CD8-positive, alpha-beta memory T cell (primary cell): ENCODE measurements around the gene TMEM63A. TPM values are rescaled to one million over a fixed set of nuclear protein-coding genes. Genes with fewer than 3 reads are reported as not detected.
A peak's percentile ranks its signal among the peaks of the same experiment; 100 is the strongest.
"Not testable (repeated sequence)": the region's sequence is repeated elsewhere in the genome, so short reads cannot be mapped to it uniquely, and the experiment has no call there.

ENCODE experiments used
- CTCF ChIA-PET: fragments of 350-600 bp; sonication (Branson Sonifier 250); formaldehyde crosslinking; loops from one replicate; lab custom pipeline; 2021; ENCODE audit warnings: antibody characterized with exemption; lab: Charles Lee
- POLR2A ChIA-PET: fragments of 350-600 bp; sonication (Branson Sonifier 250); formaldehyde crosslinking; loops from one replicate; lab custom pipeline; 2021; ENCODE audit warnings: antibody characterized with exemption; lab: Charles Lee
- DNase-seq, 5 donors: peaks; one replicate each; pipeline versions ENCODE4 v3.0.0 to v3.0.0-alpha.2; 2020 to 2022; ENCODE audit warnings: mixed read lengths in 1 of 5
- H3K27ac ChIP-seq: one replicate; pipeline ENCODE4 v1.7.0; 2013; ENCODE audit warnings: low read depth, mild to moderate bottlenecking, low read length, moderate library complexity
- H3K27me3 ChIP-seq: 2 replicates; pipeline ENCODE4 v1.7.0; 2013; ENCODE audit warnings: low read length, mild to moderate bottlenecking; ENCODE audit not compliant: insufficient read depth, poor library complexity, severe bottlenecking
- H3K36me3 ChIP-seq: 2 replicates; pipeline ENCODE4 v1.7.0; 2013; ENCODE audit warnings: mild to moderate bottlenecking, low read length, moderate library complexity; ENCODE audit not compliant: insufficient read depth
- H3K4me1 ChIP-seq: 2 replicates; pipeline ENCODE4 v1.7.0; 2013; ENCODE audit warnings: mild to moderate bottlenecking, low read length, moderate library complexity; ENCODE audit not compliant: insufficient read depth
- H3K4me3 ChIP-seq: 2 replicates; pipeline ENCODE4 v1.7.0; 2013; ENCODE audit warnings: mild to moderate bottlenecking, low read length
- H3K9me3 ChIP-seq: 2 replicates; pipeline ENCODE4 v1.7.0; 2013; ENCODE audit warnings: mild to moderate bottlenecking, low read length
- H3K27ac Mint-ChIP-seq, 8 donors: one replicate each; pipeline ENCODE4 v1.8.0; 2020 to 2021; ENCODE audit warnings: mixed read lengths in 8 of 8, mild to moderate bottlenecking in 6 of 8, inconsistent platforms in 3 of 8, moderate library complexity in 3 of 8
- H3K27me3 Mint-ChIP-seq, 2 donors: one replicate each; pipeline ENCODE4 v1.8.0; 2020 to 2021; ENCODE audit warnings: mixed read lengths in 2 of 2, mild to moderate bottlenecking in 1 of 2, moderate library complexity in 1 of 2
- H3K36me3 Mint-ChIP-seq, 3 donors: one replicate each; pipeline ENCODE4 v1.8.0; 2020 to 2021; ENCODE audit warnings: mixed read lengths in 3 of 3, inconsistent platforms in 1 of 3, mild to moderate bottlenecking in 1 of 3
- H3K4me1 Mint-ChIP-seq, 3 donors: one replicate each; pipeline ENCODE4 v1.8.0; 2020 to 2021; ENCODE audit warnings: mixed read lengths in 3 of 3, inconsistent platforms in 1 of 3, mild to moderate bottlenecking in 1 of 3
- H3K4me3 Mint-ChIP-seq, 7 donors: one replicate each; pipeline ENCODE4 v1.8.0; 2020 to 2021; ENCODE audit warnings: mixed read lengths in 7 of 7, mild to moderate bottlenecking in 6 of 7, moderate library complexity in 4 of 7, inconsistent platforms in 2 of 7
- H3K9me3 Mint-ChIP-seq, 5 donors: one replicate each; pipeline ENCODE4 v1.8.0; 2020 to 2022; ENCODE audit warnings: mixed read lengths in 5 of 5, mild to moderate bottlenecking in 3 of 5, moderate library complexity in 2 of 5, inconsistent platforms in 1 of 5
- polyA plus RNA-seq: library from polyadenylated mRNA; unstranded; fragments of 300-500 nt; fragmentation: Illumina TruSeq; gene quantifications from one replicate; pipeline ENCODE4 v1.2.3, GENCODE V29; 2021
- total RNA-seq, 2 experiments: library from RNA; stranded (reverse); gene quantifications; one replicate each; pipeline ENCODE4 v1.2.3, GENCODE V29; 2021

The TMEM63A gene
- total and polyA plus RNA-seq, 3 experiments from 2014 or later, result 50.6 to 55.5 (median 51.4) TPM

DNA sequence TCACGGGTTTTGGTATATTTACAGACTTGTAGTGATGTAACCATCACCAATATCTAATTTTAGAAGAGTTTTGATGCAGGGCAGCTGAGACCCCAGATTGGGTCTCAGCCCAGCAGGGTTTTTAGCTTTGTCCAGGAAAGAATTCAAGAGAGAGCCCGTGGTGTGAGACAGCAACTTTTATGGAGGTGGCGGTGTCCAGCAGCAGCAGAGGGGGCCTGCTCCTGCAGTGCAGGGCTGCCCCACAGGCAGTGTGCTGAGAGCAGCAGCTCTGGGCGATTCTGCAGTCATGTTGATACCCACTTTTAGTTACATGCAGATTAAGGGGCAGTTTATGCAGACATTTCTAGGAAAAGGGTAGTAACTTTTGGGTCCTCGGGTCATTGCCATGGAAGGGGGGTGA is 74.0 kb downstream of the TMEM63A start:
- H3K27ac Mint-ChIP-seq, result no peak overlapping the region
- peaks cover 2 to 3% of the 10 kb centered on the region in 2 donors for H3K27me3 Mint-ChIP-seq
- H3K36me3 ChIP-seq, result no peaks in the 10 kb centered on the region
- no peaks in the 10 kb centered on the region for H3K36me3 Mint-ChIP-seq
- no peak for DNase-seq
- ChIA-PET CTCF (no interaction called here), POLR2A (no interaction called here)
- H3K4me1 Mint-ChIP-seq, result peaks cover 7 to 14% (median 14%) of the 10 kb centered on the region in 3 donors
- peak overlapping the region in 4 of 7 donors; percentile 14 to 41 (median 20) for H3K4me3 Mint-ChIP-seq
- H3K4me3 ChIP-seq, result no peak overlapping the region
- no peaks in the 10 kb centered on the region for H3K27me3 ChIP-seq
- H3K9me3 Mint-ChIP-seq, result no peaks in the 10 kb centered on the region
- no peaks in the 10 kb centered on the region for H3K9me3 ChIP-seq
- H3K4me1 ChIP-seq, result no peaks in the 10 kb centered on the region
- H3K27ac ChIP-seq, result no peak overlapping the region

DNA sequence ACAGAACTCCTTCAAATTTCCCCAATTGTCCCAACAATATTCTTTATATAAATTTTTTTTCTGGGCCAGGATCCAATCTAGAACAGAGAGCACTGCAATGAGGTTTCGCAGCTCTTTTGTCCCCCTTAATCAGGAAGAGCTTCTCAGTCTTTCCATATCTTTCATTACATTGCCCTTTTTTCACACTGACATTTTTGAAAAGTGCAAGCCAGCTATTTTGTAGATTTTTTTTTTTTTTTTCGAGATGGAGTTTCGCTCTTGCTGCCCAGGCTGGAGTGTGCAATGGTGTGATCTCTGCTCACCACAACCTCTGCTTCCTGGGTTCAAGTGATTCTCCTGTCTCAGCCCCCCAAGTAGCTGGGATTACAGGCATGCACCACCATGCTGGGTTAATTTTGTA is 75.4 kb downstream of the TMEM63A start:
- H3K9me3 ChIP-seq, H3K27me3 Mint-ChIP-seq, H3K27me3 ChIP-seq, H3K4me1 ChIP-seq, H3K4me3 Mint-ChIP-seq, H3K27ac ChIP-seq, POLR2A ChIA-PET, H3K9me3 Mint-ChIP-seq, DNase-seq, H3K36me3 Mint-ChIP-seq, H3K4me3 ChIP-seq, H3K36me3 ChIP-seq, H3K27ac Mint-ChIP-seq: not testable (repeated sequence)
- peaks cover 7 to 14% (median 14%) of the 10 kb centered on the region in 3 donors for H3K4me1 Mint-ChIP-seq
- CTCF ChIA-PET, result interaction anchor here (1.0 kb wide), 1 partner anchor 105 kb away, joined by 3 read pairs; no protein-coding TSS in a partner anchor

DNA sequence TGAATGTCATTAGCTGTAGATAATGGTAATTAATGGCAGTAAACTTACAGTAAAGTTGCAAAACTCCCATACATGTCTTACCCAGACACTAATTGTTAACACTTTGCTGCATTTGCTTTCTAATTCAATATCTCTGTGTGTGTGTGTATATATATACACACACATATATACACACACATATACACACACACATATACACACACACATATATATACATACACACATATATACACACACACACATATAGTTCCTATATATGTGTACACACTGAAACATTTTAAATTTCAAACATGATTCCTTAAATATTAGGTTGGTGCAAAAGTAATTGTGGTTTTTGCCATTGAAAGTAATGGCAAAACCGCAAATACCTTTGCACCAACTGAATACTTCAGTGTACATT is 75.9 kb downstream of the TMEM63A start:
- Histone ChIP-seq H3K9me3 (no peaks in the 10 kb centered on the region), H3K4me1 (no peaks in the 10 kb centered on the region), H3K27ac (no peak overlapping the region), H3K27me3 (no peaks in the 10 kb centered on the region), H3K36me3 (no peaks in the 10 kb centered on the region), H3K4me3 (no peak overlapping the region)
- Mint-ChIP-seq H3K36me3 (no peaks in the 10 kb centered on the region), H3K27ac (no peak overlapping the region), H3K4me3 (no peak overlapping the region), H3K9me3 (no peaks in the 10 kb centered on the region), H3K27me3 (peaks cover 2 to 3% of the 10 kb centered on the region in 2 donors), H3K4me1 (peaks cover 7 to 14% (median 14%) of the 10 kb centered on the region in 3 donors)
- CTCF ChIA-PET, result interaction anchor here (1.0 kb wide), 1 partner anchor 106 kb away, joined by 3 read pairs; no protein-coding TSS in a partner anchor
- POLR2A ChIA-PET, result no interaction called here
- no peak for DNase-seq

DNA sequence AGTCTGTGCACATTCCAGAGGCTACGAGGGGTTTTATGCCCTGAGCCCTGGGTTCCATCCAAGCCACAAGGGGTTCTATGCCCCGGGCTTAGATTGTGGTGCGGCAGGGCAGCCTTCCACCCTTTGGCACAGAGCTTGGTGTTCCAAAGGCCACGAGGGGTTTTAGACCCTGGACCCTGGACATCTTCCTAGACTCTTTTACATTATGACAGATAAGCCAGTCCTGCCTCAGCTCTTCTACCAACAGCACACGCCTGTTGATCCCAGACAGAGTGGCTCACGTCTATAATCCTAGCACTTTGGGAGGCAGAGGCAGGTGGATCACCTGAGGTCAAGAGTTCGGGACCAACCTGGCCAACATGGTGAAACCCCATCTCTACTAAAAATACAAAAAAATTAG is 81.0 kb downstream of the TMEM63A start:
- H3K4me1 Mint-ChIP-seq, H3K27me3 Mint-ChIP-seq, H3K36me3 Mint-ChIP-seq, POLR2A ChIA-PET, H3K27me3 ChIP-seq, H3K36me3 ChIP-seq, H3K27ac ChIP-seq, H3K4me1 ChIP-seq, H3K9me3 Mint-ChIP-seq, H3K4me3 Mint-ChIP-seq, H3K4me3 ChIP-seq, DNase-seq, H3K9me3 ChIP-seq: not testable (repeated sequence)
- CTCF ChIA-PET, result interaction anchor here (0.9 kb wide), 1 partner anchor 9 kb away, joined by 3 read pairs; no protein-coding TSS in a partner anchor
- H3K27ac Mint-ChIP-seq, result peak overlapping the region in 2 of 8 donors; percentile 0 to 59

DNA sequence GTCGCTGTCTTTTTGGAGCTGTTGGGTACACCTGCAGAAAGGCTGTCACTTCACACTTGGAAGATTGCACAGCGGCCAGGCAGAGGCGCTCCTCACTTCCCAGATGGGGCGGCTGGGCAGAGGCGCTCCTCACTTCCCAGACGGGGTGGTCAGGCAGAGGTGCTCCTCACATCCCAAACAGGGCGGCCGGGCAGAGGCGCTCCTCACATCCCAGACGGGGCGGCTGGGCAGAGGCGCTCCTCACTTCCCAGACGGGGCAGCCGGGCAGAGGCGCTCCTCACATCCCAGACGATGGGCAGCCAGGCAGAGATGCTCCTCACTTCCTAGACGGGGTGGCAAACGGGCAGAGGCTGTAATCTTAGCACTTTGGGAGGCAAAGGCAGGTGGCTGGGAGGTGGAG is 86.1 kb downstream of the TMEM63A start:
- H3K36me3 Mint-ChIP-seq, result peaks cover 8 to 37% (median 21%) of the 10 kb centered on the region in 3 donors
- H3K4me1 ChIP-seq, H3K4me3 Mint-ChIP-seq, H3K27ac ChIP-seq, H3K4me1 Mint-ChIP-seq, DNase-seq, H3K36me3 ChIP-seq, H3K27ac Mint-ChIP-seq, H3K27me3 ChIP-seq, H3K4me3 ChIP-seq, POLR2A ChIA-PET, H3K9me3 ChIP-seq, H3K9me3 Mint-ChIP-seq, H3K27me3 Mint-ChIP-seq: not testable (repeated sequence)
- CTCF ChIA-PET, result interaction anchor here (1.1 kb wide), 1 partner anchor 18 kb away, joined by 4 read pairs; the partner anchor contains the start of gene SRP9

Other genes starting within 250 kb of the TMEM63A start
- under 1 TPM; 0.53 TPM for gene ENAH, start 229.3 kb downstream of the TMEM63A start, total RNA-seq
- not detected for gene ENAH, start 229.3 kb downstream of the TMEM63A start, polyA plus RNA-seq
- gene SRP9, start 104.6 kb downstream of the TMEM63A start, total RNA-seq, result 100 to 1,000 TPM; 339 TPM
- 293 TPM for gene SRP9, start 104.6 kb downstream of the TMEM63A start, polyA plus RNA-seq
- 1 to 10 TPM; 2.2 to 3.0 TPM for gene EPHX1, start 72.3 kb downstream of the TMEM63A start, total RNA-seq
- gene EPHX1, start 72.3 kb downstream of the TMEM63A start, polyA plus RNA-seq, result 1.8 TPM
- not detected for gene LEFTY1, start 6.8 kb upstream of the TMEM63A start, total RNA-seq
- gene LEFTY1, start 6.8 kb upstream of the TMEM63A start, polyA plus RNA-seq, result 0.21 TPM
- 100 to 1,000 TPM; 130 to 131 TPM for gene PYCR2, start 41.9 kb upstream of the TMEM63A start, total RNA-seq
- gene PYCR2, start 41.9 kb upstream of the TMEM63A start, polyA plus RNA-seq, result 92.5 TPM
- not detected for gene LEFTY2, start 58.8 kb upstream of the TMEM63A start, total RNA-seq
- gene LEFTY2, start 58.8 kb upstream of the TMEM63A start, polyA plus RNA-seq, result not detected
- gene SDE2, start 117.0 kb upstream of the TMEM63A start, total RNA-seq, result 10 to 100 TPM; 23.4 to 23.6 TPM
- 8.4 TPM for gene SDE2, start 117.0 kb upstream of the TMEM63A start, polyA plus RNA-seq
- 100 to 1,000 TPM; 356 to 372 TPM for gene H3-3A, start 180.3 kb upstream of the TMEM63A start, total RNA-seq
- gene H3-3A, start 180.3 kb upstream of the TMEM63A start, polyA plus RNA-seq, result 803 TPM